Fibroblast of lung (primary cell): ENCODE data around the gene TEX52.

ENCODE experiments used
- CTCF ChIP-seq, 2 donors: IDR thresholded peaks in 1 of 2; conservative IDR thresholded peaks in 1 of 2; 1 replicate in 1 of 2; 2 replicates in 1 of 2; pipeline ENCODE4 v1.5.1; 2011 to 2012; ENCODE audit warnings: low read length in 2 of 2, control low read depth in 1 of 2, inconsistent platforms in 1 of 2, low read depth in 1 of 2, mild to moderate bottlenecking in 1 of 2
- EZH2 ChIP-seq: IDR thresholded peaks from 2 replicates; pipeline ENCODE4 v1.5.1; 2012; ENCODE audit warnings: low read length, control low read depth, mild to moderate bottlenecking; ENCODE audit errors: missing control alignments

DNA sequence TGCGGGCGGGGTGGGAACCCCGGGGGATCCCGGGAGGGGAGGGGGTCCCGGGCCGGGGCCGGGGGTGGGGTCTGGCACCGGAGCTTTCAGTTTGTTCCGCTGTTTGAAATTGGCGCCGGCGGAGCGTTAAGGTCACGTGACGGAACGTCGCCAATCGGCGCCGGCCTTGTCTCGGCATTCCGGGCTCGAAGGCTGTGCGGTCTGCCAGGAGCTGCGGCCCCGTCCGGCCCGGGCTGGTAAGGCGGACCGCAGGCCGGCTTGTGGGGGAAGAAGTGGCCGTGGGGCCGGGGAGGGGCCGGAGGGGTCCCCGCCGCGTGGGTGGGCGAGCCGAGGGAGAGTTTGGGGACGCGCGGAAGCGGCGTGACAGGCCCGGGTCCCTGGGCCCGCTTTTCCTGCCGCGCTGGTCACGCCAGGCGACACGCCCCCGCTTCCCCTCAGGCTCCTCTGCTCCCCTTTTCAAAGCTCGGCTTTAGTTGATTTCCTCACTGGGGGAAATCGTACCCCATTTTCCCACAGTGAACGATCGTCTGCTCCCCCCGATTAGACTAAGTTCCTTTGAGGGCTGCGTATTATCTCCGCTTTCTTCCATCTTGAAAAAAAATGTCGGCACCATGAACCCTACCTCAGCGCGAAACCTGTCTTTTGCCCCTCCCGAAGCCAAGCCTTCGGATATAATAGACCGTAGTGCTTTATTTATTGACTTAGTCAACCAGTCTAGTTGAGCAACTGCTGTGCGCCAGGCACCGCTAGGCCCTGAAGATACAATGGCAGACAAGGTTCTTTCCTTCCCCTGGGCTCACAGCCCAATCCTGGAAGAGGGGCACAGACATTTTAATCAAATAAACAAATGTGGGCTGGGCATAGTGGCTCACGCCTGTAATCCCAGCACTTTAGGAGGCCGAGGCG, 20.5 kb upstream of the TEX52 start, which contains the start of the genes FOXM1 and RHNO1:
- TF ChIP-seq CTCF (conservative IDR thresholded peaks at IDR 0.05 in 1 of 2, IDR thresholded peaks at IDR 0.05 in 1 of 2; ENCODE audit: low read depth in 1 of 2, low read length in 2 of 2), result no peak
- no peak for TF ChIP-seq EZH2
